H1 (cell line): ENCODE results near the gene SEMA6D. TPM values are rescaled to one million over a fixed set of nuclear protein-coding genes. Genes with fewer than 3 reads are reported as not detected.

Source experiments
- BCL11A ChIP-seq, 2 experiments: IDR thresholded peaks; one replicate each; pipeline ENCODE4 v1.6.1; 2011; ENCODE audit warnings: low read depth in 2 of 2, low read length in 2 of 2, mild to moderate bottlenecking in 2 of 2
- EP300 ChIP-seq, 2 experiments: IDR thresholded peaks; 1 replicate in 1 of 2; 2 replicates in 1 of 2; pipeline ENCODE4 v1.6.1; 2011 to 2012; ENCODE audit warnings: low read depth in 2 of 2, low read length in 2 of 2, mild to moderate bottlenecking in 2 of 2, borderline replicate concordance in 1 of 2, inconsistent platforms in 1 of 2, moderate library complexity in 1 of 2
- GABPA ChIP-seq: IDR thresholded peaks from 2 replicates; pipeline ENCODE4 v1.6.1; 2011; ENCODE audit warnings: mild to moderate bottlenecking, low read length, moderate library complexity, borderline replicate concordance; ENCODE audit not compliant: insufficient read depth
- KDM1A ChIP-seq: fragments of 200-600, 300-600 bp; sonication (generic); IDR thresholded peaks from 2 replicates; pipeline ENCODE4 v1.7.1; 2016; ENCODE audit warnings: mild to moderate bottlenecking, low read length, borderline replicate concordance
- KDM4A ChIP-seq: IDR thresholded peaks from one replicate; pipeline ENCODE4 v1.7.1; 2012; ENCODE audit warnings: low read depth, mild to moderate bottlenecking, moderate library complexity, low read length, inconsistent platforms; ENCODE audit not compliant: severe bottlenecking
- NANOG ChIP-seq: IDR thresholded peaks from 2 replicates; pipeline ENCODE4 v1.6.1; 2011; ENCODE audit warnings: low read length, low read depth, mild to moderate bottlenecking, inconsistent platforms; ENCODE audit not compliant: insufficient read depth, poor library complexity, severe bottlenecking
- POU5F1 ChIP-seq: IDR thresholded peaks from 2 replicates; pipeline ENCODE4 v1.6.1; 2011; ENCODE audit warnings: low read depth, mild to moderate bottlenecking, low read length, moderate library complexity
- RAD21 ChIP-seq, 2 experiments: IDR thresholded peaks in 1 of 2; conservative IDR thresholded peaks in 1 of 2; 2 replicates each; pipeline ENCODE4 v1.6.1; 2011; ENCODE audit warnings: low read depth in 2 of 2, low read length in 2 of 2, improper control_type of control experiment in 1 of 2, inconsistent platforms in 1 of 2, mild to moderate bottlenecking in 1 of 2, moderate library complexity in 1 of 2
- RXRA ChIP-seq: IDR thresholded peaks from 2 replicates; pipeline ENCODE4 v1.6.1; 2011; ENCODE audit warnings: low read depth, mild to moderate bottlenecking, low read length, moderate library complexity; ENCODE audit not compliant: insufficient read depth
- TAF1 ChIP-seq: IDR thresholded peaks from 2 replicates; pipeline ENCODE4 v1.6.1; 2011; ENCODE audit warnings: mild to moderate bottlenecking, low read depth, low read length
- polyA plus RNA-seq, 7 experiments: library from polyadenylated mRNA; depleted of rRNA in 3 of 7; stranded (reverse) in 5 of 7; unstranded in 2 of 7; fragments of >200 nt in 5 of 7; fragments of 200-250 nt in 2 of 7; gene quantifications; 1 replicate in 5 of 7; 2 replicates in 1 of 7; 4 replicates in 1 of 7; pipeline versions ENCODE4 v1.2.1 to v1.2.3, GENCODE V29; 2011 to 2013; ENCODE audit warnings: missing spikeins in 2 of 7, mixed read lengths in 2 of 7
- total RNA-seq: library from RNA; stranded (reverse); fragmentation: NEBNext Ultra II Directional; extraction: Animal tissue kit (Norgen Biotek cat#: 25700); gene quantifications from 2 replicates; pipeline ENCODE4 v1.2.1, GENCODE V29; 2021
- TF ChIP-seq, protein P1 (sequence below), 3 experiments: IDR thresholded peaks; 1 replicate in 2 of 3; 2 replicates in 1 of 3; pipeline versions ENCODE4 v1.5.1 to v1.6.1; 2011; ENCODE audit warnings: low read length in 3 of 3, mild to moderate bottlenecking in 3 of 3, inconsistent platforms in 2 of 3, low read depth in 1 of 3, moderate library complexity in 1 of 3; ENCODE audit not compliant: insufficient read depth in 1 of 3; ENCODE audit errors: control extremely low read depth in 1 of 3

Gene SEMA6D
- total and polyA plus RNA-seq, 2 of the 8 experiments (the other 6 are each of a cell fraction or from before 2014, with no cell fraction given), result 2.2 to 3.8 TPM

DNA sequence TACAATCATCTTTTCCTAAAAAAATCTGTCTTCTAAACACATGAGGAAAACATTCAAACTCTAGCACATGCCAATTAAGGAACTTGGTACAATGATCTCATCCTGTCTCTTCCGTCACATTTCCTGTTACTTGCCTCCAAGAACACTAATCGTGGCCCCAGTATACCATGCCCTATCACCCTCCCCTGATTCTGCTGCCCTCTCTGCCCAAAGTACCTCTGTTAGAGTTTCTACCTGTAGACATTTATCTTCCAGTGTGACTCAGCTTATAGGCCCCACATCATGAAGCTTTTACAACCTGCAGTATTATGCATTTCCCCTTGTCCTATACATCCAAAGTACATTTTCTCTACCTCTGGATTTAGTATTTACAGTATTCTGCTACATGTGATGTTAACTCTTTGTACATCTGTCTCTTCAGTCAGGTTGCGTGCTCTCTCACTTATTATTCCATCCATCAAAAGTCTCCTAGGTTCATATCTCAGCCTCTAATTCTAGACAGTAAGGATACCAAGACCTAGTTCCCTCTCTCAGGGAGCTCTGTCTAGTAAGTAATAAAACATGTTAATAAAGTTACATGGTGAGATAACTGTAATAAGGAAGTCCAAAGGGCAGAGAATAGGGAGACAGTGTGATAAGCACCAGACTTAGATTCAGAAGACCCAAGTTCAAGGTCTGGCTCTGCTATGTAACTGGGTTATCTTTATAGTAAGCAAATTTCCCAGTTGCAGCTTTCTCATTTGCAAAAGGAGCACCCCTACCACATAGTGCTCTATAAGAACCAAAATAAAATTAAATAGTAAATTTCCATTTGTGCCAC lies 8.9 kb upstream of the SEMA6D start (continued):
- TF ChIP-seq, protein P1, sequence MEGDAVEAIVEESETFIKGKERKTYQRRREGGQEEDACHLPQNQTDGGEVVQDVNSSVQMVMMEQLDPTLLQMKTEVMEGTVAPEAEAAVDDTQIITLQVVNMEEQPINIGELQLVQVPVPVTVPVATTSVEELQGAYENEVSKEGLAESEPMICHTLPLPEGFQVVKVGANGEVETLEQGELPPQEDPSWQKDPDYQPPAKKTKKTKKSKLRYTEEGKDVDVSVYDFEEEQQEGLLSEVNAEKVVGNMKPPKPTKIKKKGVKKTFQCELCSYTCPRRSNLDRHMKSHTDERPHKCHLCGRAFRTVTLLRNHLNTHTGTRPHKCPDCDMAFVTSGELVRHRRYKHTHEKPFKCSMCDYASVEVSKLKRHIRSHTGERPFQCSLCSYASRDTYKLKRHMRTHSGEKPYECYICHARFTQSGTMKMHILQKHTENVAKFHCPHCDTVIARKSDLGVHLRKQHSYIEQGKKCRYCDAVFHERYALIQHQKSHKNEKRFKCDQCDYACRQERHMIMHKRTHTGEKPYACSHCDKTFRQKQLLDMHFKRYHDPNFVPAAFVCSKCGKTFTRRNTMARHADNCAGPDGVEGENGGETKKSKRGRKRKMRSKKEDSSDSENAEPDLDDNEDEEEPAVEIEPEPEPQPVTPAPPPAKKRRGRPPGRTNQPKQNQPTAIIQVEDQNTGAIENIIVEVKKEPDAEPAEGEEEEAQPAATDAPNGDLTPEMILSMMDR (IDR thresholded peaks at IDR 0.05; ENCODE audit: control extremely low read depth in 1 of 3, insufficient read depth in 1 of 3, low read depth in 1 of 3, low read length in 3 of 3), result no peak
- TF ChIP-seq KDM4A (no peak), GABPA (no peak), BCL11A (IDR thresholded peaks at IDR 0.05; ENCODE audit: low read depth in 2 of 2, low read length in 2 of 2) (no peak), RAD21 (IDR thresholded peaks at IDR 0.05 in 1 of 2, conservative IDR thresholded peaks at IDR 0.05 in 1 of 2; ENCODE audit: low read depth in 2 of 2, low read length in 2 of 2) (no peak), POU5F1 (no peak), RXRA (no peak), NANOG (no peak), KDM1A (no peak), TAF1 (no peak), EP300 (IDR thresholded peaks at IDR 0.05; ENCODE audit: borderline replicate concordance in 1 of 2, low read depth in 2 of 2, low read length in 2 of 2) (no peak)
- TF ChIP-seq, all 59 proteins: peak for 0
